A549 (cell line): ENCODE measurements around the gene SORBS1.

Experiments used
- RNF2 ChIP-seq: fragments of 200-600 bp; sonication (generic); IDR thresholded peaks from 2 replicates; pipeline ENCODE4 v1.6.1; 2016; ENCODE audit warnings: low read depth, mild to moderate bottlenecking, antibody characterized with exemption, moderate library complexity, borderline replicate concordance
- ZNF302 ChIP-seq: fragments of 250-450 bp; sonication (Bioruptor Pico); IDR thresholded peaks from 2 replicates; pipeline ENCODE4 v1.9.0; 2021; ENCODE audit warnings: inconsistent platforms, mild to moderate bottlenecking, moderate library complexity
- TF ChIP-seq, protein P1 (sequence below): fragments of >200 bp; sonication (Bioruptor Twin); formaldehyde crosslinking; IDR thresholded peaks from 3 replicates; pipeline ENCODE4 v1.5.1; 2016

- TF ChIP-seq, protein P1, sequence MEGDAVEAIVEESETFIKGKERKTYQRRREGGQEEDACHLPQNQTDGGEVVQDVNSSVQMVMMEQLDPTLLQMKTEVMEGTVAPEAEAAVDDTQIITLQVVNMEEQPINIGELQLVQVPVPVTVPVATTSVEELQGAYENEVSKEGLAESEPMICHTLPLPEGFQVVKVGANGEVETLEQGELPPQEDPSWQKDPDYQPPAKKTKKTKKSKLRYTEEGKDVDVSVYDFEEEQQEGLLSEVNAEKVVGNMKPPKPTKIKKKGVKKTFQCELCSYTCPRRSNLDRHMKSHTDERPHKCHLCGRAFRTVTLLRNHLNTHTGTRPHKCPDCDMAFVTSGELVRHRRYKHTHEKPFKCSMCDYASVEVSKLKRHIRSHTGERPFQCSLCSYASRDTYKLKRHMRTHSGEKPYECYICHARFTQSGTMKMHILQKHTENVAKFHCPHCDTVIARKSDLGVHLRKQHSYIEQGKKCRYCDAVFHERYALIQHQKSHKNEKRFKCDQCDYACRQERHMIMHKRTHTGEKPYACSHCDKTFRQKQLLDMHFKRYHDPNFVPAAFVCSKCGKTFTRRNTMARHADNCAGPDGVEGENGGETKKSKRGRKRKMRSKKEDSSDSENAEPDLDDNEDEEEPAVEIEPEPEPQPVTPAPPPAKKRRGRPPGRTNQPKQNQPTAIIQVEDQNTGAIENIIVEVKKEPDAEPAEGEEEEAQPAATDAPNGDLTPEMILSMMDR, result no peak
- TF ChIP-seq RNF2 (no peak), ZNF302 (CRISPR knock-in tag) (no peak)
Observed at GRCh38 chr10:95334805-95335144, 226.4 kb downstream of the SORBS1 start.
